Measurements from ENCODE around the gene PGM3. TPM values are rescaled to one million over a fixed set of nuclear protein-coding genes. Genes with fewer than 3 reads are reported as not detected.
"Not testable (repeated sequence)": the region's sequence is repeated elsewhere in the genome, so short reads cannot be mapped to it uniquely, and the experiment has no call there.

PGM3 gene
- total RNA-seq, 2 experiments from 2014 or later, result 12.4 to 14.6 TPM

GRCh38 chr6:83193747-83194566, 892 bp upstream of the PGM3 start:
- Mint-ChIP-seq H3K27ac (no peak overlapping the region), H3K27me3 (no peaks in the 10 kb centered on the region), H3K9me3 (no peaks in the 10 kb centered on the region), H3K36me3 (no peaks in the 10 kb centered on the region), H3K4me3 (peak overlapping the region; percentile 89), H3K4me1 (peaks cover 33% of the 10 kb centered on the region)
- DNase-seq, result peak; percentile 23

DNA sequence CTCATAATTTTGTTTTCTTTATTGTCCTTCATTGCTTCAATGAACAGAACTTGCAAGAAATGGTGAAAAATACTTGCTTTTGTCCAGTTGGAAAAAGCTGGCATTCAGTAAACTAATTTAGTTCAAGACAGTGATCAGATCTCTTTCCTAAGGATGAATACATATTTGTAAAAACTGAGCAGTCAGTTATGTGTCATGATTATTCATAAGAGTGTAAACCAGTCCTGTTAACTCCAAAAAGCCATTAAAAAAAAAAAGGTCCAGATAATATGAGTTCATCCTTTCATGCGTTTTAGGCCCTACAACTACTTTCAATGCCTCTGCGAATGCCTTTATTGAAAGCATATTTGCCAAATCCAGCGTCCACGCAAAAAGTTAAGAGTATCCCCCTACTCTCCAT, 609 bp downstream of the PGM3 start:
- Mint-ChIP-seq H3K4me3 (peak overlapping the region; percentile 89), H3K27me3 (no peaks in the 10 kb centered on the region), H3K4me1 (peaks cover 36% of the 10 kb centered on the region), H3K9me3 (no peaks in the 10 kb centered on the region), H3K36me3 (no peaks in the 10 kb centered on the region), H3K27ac (peak overlapping the region; percentile 83)
- no peak for DNase-seq

- Mint-ChIP-seq H3K4me3 (peak overlapping the region; percentile 89), H3K4me1 (peaks cover 36% of the 10 kb centered on the region)
- H3K27me3 Mint-ChIP-seq, H3K36me3 Mint-ChIP-seq, H3K9me3 Mint-ChIP-seq, H3K27ac Mint-ChIP-seq, DNase-seq: not testable (repeated sequence)
Measured at GRCh38 chr6:83191974-83192373, 1.1 kb downstream of the PGM3 start.

GRCh38 chr6:83190626-83191025, 2.4 kb downstream of the PGM3 start:
- Mint-ChIP-seq H3K36me3 (peaks cover 4% of the 10 kb centered on the region), H3K4me3 (no peak overlapping the region), H3K27ac (no peak overlapping the region), H3K27me3 (no peaks in the 10 kb centered on the region), H3K4me1 (peaks cover 40% of the 10 kb centered on the region), H3K9me3 (no peaks in the 10 kb centered on the region)
- DNase-seq, result no peak

- DNase-seq, result no peak
- no peaks in the 10 kb centered on the region for H3K9me3 Mint-ChIP-seq
- H3K36me3 Mint-ChIP-seq, result peaks cover 17% of the 10 kb centered on the region
- no peak overlapping the region for H3K4me3 Mint-ChIP-seq
- H3K27me3 Mint-ChIP-seq, result no peaks in the 10 kb centered on the region
- peaks cover 31% of the 10 kb centered on the region for H3K4me1 Mint-ChIP-seq
- H3K27ac Mint-ChIP-seq, result no peak overlapping the region
Measured at GRCh38 chr6:83188501-83188900, 4.6 kb downstream of the PGM3 start.

- no peak overlapping the region for H3K4me3 Mint-ChIP-seq
- no peak for DNase-seq
- H3K27ac Mint-ChIP-seq, result no peak overlapping the region
- peaks cover 26% of the 10 kb centered on the region for H3K36me3 Mint-ChIP-seq
- H3K27me3 Mint-ChIP-seq, result no peaks in the 10 kb centered on the region
- peaks cover 15% of the 10 kb centered on the region for H3K4me1 Mint-ChIP-seq
- no peaks in the 10 kb centered on the region for H3K9me3 Mint-ChIP-seq
Measured at GRCh38 chr6:83185096-83185495, 8.0 kb downstream of the PGM3 start.

DNA sequence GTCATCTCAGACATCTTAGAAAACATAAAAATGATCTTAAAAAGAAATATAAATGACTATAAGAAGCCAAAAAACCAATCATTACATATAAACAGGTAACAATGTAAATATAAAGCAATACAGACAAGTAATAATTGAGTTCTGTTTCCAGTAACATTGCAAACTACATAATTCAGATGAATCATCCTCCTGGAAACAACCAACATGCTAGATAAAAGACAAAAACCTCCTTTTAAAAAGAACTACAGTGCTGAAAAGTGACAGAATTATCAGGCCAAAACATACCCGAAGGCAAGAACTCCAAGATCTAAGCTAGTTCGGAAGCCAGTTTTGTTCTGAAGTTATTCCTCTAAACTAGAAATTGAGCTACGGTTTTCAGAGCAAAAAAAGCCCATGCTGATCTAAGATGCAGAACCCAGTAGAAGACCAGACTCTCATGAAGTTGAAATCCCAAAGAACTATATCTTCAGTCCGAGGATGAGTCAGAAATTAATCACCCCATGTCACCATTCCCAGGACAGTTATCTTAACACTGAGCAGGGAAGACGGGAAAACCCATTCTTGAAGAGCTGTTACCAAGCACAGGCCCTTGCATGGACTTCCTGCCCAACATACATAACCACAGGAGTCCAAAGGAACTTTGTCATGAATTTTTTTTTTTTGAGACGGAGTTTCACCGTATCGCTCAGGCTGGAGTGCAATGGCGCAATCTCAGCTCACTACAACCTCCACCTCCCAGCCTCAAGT, 9.8 kb downstream of the PGM3 start:
- H3K27ac Mint-ChIP-seq, result no peak overlapping the region
- no peaks in the 10 kb centered on the region for H3K9me3 Mint-ChIP-seq
- H3K4me1 Mint-ChIP-seq, result peaks cover 6% of the 10 kb centered on the region
- no peaks in the 10 kb centered on the region for H3K27me3 Mint-ChIP-seq
- H3K4me3 Mint-ChIP-seq, result no peak overlapping the region
- peaks cover 26% of the 10 kb centered on the region for H3K36me3 Mint-ChIP-seq
- no peak for DNase-seq

- Mint-ChIP-seq H3K4me3 (no peak overlapping the region), H3K27ac (no peak overlapping the region), H3K27me3 (no peaks in the 10 kb centered on the region), H3K9me3 (no peaks in the 10 kb centered on the region), H3K4me1 (peaks cover 4% of the 10 kb centered on the region), H3K36me3 (peaks cover 28% of the 10 kb centered on the region)
- DNase-seq, result no peak
Measured at GRCh38 chr6:83182114-83182513, 11.0 kb downstream of the PGM3 start.

- no peak overlapping the region for H3K4me3 Mint-ChIP-seq
Measured at GRCh38 chr6:83180426-83180950, 12.6 kb downstream of the PGM3 start.

GRCh38 chr6:83176246-83176645, 16.8 kb downstream of the PGM3 start:
- Mint-ChIP-seq H3K27ac (no peak overlapping the region), H3K4me3 (no peak overlapping the region), H3K36me3 (peaks cover 2% of the 10 kb centered on the region), H3K27me3 (no peaks in the 10 kb centered on the region), H3K9me3 (no peaks in the 10 kb centered on the region), H3K4me1 (no peaks in the 10 kb centered on the region)
- DNase-seq, result no peak

More at GRCh38 chr6:83180426-83180950, 12.6 kb downstream of the PGM3 start:
- H3K36me3 Mint-ChIP-seq, result peaks cover 24% of the 10 kb centered on the region
- no peaks in the 10 kb centered on the region for H3K4me1 Mint-ChIP-seq
- H3K27ac Mint-ChIP-seq, result no peak overlapping the region
- H3K27me3 Mint-ChIP-seq, result no peaks in the 10 kb centered on the region
- no peak for DNase-seq
- H3K9me3 Mint-ChIP-seq, result no peaks in the 10 kb centered on the region

DNA sequence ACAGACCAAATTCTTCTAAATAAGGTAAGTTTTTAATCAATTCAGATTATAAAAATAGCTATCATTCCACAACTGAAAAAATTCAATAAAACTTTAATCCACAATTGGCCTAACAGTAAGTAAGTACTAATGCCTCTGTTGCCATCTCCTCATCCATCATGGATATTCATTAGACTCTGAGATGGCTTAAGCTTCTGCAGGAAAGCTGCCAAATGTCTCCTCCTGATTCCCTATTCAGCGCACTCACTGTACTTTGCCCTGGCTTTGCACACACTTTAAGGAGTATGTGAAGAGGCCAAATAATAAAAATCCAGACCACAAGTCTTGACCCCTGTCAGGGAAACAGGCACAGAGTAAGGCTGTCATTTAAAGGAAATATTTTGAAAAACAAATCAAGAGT, 23.6 kb downstream of the PGM3 start:
- no peaks in the 10 kb centered on the region for H3K4me1 Mint-ChIP-seq
- H3K27me3 Mint-ChIP-seq, result no peaks in the 10 kb centered on the region
- DNase-seq, result no peak
- no peaks in the 10 kb centered on the region for H3K9me3 Mint-ChIP-seq
- no peak overlapping the region for H3K4me3 Mint-ChIP-seq
- H3K36me3 Mint-ChIP-seq, result peaks cover 8% of the 10 kb centered on the region
- no peak overlapping the region for H3K27ac Mint-ChIP-seq

- H3K36me3 Mint-ChIP-seq, result peaks cover 10% of the 10 kb centered on the region
- peak overlapping the region; percentile 29 for H3K27ac Mint-ChIP-seq
- H3K4me1 Mint-ChIP-seq, result no peaks in the 10 kb centered on the region
- no peaks in the 10 kb centered on the region for H3K27me3 Mint-ChIP-seq
- no peaks in the 10 kb centered on the region for H3K9me3 Mint-ChIP-seq
- DNase-seq, result no peak
- H3K4me3 Mint-ChIP-seq, result no peak overlapping the region
Measured at GRCh38 chr6:83169106-83169505, 24.0 kb downstream of the PGM3 start.

- Mint-ChIP-seq H3K27ac (peak overlapping the region; percentile 51), H3K4me3 (no peak overlapping the region), H3K27me3 (no peaks in the 10 kb centered on the region), H3K36me3 (peaks cover 10% of the 10 kb centered on the region), H3K9me3 (no peaks in the 10 kb centered on the region), H3K4me1 (no peaks in the 10 kb centered on the region)
- no peak for DNase-seq
Measured at GRCh38 chr6:83168556-83168955, 24.5 kb downstream of the PGM3 start.

DNA sequence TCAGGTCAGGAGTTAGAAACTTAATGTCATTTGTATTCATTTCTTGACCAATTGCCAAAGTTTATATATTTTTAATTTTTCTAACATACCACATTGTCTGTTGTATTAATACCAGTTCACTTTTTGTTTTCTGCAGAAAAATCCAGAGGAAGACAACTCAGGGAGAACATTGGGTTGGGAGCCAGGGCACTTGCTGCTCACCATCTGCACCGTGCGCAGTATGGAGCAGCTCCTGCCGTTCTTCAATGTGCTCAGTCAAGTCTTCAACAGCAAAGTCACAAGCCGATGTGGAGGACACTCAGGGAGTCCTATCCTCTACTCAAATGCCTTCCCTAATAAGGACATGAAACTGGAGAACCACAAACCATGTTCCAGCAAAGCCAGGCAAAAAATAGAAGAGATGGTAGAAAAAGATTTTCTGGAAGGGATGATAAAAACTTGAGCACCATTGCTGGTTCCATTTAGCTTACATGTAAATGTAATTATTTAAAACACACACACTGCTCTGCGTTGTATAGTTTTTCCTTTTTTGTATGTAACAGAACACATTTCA, 25.3 kb downstream of the PGM3 start:
- Mint-ChIP-seq H3K27me3 (no peaks in the 10 kb centered on the region), H3K36me3 (peaks cover 10% of the 10 kb centered on the region), H3K9me3 (no peaks in the 10 kb centered on the region), H3K27ac (no peak overlapping the region), H3K4me3 (no peak overlapping the region), H3K4me1 (no peaks in the 10 kb centered on the region)
- no peak for DNase-seq

- H3K27me3 Mint-ChIP-seq, result no peaks in the 10 kb centered on the region
- H3K9me3 Mint-ChIP-seq, result no peaks in the 10 kb centered on the region
- no peaks in the 10 kb centered on the region for H3K4me1 Mint-ChIP-seq
- H3K27ac Mint-ChIP-seq, result no peak overlapping the region
- H3K36me3 Mint-ChIP-seq, result peaks cover 7% of the 10 kb centered on the region
- no peak overlapping the region for H3K4me3 Mint-ChIP-seq
- no peak for DNase-seq
Measured at GRCh38 chr6:83160167-83160566, 32.9 kb downstream of the PGM3 start.

All from activated naive CD8-positive, alpha-beta T cell treated with anti-CD3 and anti-CD28 coated beads for 36 hours (primary cell).